Stimulated activated CD8-positive, alpha-beta memory T cell treated with anti-CD3 and anti-CD28 coated beads, Interleukin-15, amount 100 ng/mL, for 48 hours (primary cell): Measurements from ENCODE around the gene VAT1L.
A peak's percentile ranks its signal among the peaks of the same experiment; 100 is the strongest.

Source experiments
- DNase-seq, 2 donors: peaks; one replicate each; pipeline ENCODE4 v3.0.0-alpha.2; 2020; ENCODE audit warnings: low read depth in 2 of 2

VAT1L gene

DNA sequence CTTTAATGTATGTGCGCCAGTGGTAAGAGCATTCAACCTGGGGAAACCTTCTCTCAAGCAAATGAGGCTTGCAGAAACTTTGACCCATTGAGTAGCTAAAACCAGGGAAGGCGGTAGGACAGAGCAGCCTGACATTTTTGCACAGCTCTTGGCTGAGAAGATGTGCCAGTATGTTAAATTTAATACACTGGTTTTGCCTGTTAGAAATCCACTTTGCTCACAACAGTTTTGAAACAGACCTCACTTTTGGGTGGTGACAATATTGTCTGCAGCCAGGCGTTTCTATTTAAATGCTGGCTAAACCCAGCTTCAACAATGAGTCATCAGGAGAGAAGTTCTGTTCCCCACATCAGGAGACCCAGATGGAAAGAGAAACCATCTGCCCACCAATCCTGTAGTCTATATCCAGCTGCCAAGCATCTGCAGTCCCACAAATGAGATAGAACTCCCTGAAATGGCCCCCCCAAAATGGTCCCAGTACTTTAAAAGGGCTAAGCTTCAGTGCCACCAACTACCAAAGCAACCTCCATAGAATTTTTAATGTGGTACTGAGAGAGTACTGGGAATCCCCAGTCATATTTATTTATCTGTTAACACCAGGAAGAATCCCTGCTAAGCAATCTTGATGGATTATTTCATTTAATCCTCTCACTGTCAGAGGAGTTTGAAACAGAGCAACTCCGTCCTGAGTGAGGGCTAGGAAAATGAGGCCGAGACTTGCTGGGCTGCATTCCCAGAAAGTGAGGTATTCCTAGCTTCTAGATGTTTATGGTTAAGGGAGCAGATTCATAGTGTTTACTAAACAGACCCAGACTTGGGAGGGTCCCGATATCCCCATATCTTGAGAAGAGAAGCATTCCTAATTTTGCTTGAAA is 205.0 kb downstream of the VAT1L start:
- no peak for DNase-seq

DNA sequence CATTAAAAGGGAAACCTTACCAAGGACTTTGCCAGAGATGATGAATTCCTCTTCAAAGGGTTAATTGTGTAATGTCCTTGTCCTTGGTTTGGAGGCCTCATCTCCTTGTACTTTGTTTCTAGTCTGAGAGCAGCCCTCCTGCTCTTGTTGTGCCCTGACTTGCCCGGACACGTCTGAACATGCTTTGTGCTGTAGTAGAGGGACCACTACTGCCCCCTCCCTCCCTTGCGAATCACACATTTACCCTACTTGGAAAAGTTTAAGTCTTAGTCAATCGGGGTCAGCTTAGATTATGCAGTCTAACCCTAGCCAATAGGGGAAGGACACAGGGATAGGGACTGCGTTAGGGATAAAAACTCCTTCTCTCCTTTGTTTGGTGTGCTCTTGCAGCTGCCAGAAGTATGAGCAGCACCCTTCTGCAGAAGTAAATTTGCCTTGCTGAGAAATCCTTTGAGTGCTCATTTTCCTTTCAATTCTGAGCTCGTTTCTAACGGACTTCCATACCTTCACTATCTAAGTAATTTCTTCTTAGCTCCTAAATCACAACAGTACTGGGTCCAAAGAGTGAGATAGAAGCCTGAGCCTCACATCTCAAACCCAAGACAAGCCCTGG is 207.6 kb downstream of the VAT1L start:
- no peak for DNase-seq

DNA sequence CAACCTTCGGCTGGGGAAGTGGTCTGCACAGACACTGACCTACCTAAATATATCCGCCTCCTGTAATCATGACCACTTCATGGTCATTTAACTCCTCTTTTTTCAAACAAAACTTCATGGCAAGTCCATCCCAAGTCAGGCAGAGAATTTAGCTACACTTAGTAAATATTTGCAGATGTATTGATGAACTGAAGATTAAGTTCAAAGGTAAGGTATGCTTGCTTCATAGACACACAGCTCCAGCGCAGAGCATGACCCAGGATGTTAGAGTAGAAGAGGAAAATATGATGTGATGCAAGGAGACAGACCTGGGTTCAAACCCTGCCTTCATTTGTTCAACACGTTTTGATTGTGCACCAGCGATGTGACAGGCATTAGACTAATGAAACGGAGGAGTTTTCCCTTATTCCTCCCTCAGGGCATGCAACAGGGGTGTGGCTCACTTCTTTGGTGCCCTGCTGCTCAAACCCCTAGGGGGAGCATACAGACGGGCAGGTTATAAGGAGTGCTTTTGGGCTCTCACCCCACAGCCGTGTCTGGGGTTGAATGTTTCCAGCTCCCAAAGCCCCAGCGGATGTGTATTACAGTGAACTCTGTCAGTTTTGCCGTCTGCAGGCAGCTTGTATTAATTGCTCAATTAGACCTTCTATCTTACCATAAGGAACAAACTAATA is 210.1 kb downstream of the VAT1L start:
- no peak for DNase-seq

GRCh38 chr16:78001451-78002025 is 213.2 kb downstream of the VAT1L start:
- DNase-seq: no peak

DNA sequence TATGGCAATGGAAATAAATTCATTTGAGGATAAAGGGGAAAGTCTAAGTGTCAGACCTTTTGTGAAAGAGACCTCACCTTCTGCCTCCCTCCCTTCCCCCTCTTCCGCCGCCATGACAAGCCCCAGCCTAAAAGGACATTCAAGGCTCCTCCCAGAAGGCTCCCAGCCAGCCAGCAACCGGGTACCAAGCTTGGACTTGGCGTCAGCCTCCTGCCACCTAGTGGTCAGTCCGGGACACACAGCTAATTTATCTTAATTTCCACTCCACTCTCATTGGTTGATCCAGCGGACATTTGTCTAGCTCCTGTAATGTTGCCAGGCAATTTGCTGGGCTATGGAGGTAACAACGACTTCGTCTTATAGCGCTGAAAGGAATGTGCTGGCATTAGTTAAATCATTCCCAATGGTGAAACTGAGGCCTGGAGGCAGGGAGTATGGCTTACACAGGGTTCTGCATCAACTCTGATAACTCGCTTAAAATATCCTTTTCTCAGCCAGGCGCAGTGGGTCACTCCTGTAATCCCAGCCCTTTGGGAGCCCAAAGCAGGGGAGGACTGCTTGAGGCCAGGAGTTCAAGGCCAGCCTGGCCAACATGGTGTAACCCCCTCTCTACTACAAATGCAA is 214.7 kb downstream of the VAT1L start:
- peak; percentile 51 to 61 for DNase-seq

DNA sequence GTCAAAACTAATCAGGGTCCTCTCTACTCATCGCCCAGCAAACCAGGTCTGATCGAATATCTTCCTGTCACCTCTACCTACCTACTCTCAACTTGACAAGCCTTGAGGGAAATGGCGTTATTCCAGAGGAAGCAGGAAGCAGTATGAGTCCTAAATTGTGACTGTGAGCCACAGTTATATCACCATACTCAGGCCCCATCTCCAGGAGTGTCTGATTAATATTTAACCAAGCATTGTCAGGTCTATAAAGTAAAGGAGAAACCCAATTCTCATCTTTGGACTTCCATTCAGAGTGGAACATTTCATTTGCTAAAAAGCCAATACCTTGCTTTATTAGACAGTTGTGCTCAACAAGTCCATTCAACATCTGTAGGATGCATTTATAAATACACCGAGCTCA is 216.2 kb downstream of the VAT1L start:
- DNase-seq: no peak

DNA sequence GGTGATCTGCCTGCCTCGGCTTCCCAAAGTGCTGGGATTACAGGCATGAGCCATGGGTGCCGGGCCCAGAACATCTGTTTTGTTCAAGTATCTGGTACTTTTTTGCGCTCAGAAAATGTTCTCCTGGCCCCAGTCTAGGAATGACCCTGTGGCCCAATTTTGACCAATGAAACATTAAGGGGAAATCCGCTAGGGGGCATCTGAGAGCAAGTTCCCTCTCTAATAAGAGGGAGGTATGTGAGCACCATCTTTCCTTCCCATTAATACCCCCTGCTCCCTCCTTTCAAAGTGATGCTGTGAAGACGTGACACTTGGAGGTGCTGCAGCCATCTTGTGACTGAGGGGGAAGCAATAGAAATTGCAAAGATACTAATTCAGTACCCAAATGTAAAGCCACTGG is 217.5 kb downstream of the VAT1L start:
- no peak for DNase-seq

DNA sequence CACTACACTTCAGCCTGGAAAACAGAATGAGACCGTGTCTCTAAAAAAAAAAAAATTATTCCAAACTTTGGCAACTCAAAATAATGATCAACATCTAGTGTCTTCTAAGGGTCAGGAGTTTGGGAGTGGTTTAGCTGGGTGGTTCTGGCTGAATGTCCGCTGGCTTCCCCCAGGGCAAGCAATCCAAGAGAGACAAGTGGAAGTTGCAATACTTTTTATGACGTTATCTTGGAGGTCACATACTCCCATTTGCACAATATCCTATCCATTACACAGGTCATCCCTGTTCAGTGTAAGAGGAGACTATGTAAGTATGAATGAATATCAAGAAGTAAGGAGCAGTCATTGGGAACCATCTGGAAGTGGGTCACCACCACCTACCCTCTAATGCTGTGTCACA is 218.8 kb downstream of the VAT1L start:
- no peak for DNase-seq

- DNase-seq: no peak
Observed at GRCh38 chr16:78022347-78023060, 234.1 kb downstream of the VAT1L start, which contains the start of gene CLEC3A. CLEC3A (plus strand) TSS chr16:78022548; CDS start chr16:78022627, 79 bp downstream.

DNA sequence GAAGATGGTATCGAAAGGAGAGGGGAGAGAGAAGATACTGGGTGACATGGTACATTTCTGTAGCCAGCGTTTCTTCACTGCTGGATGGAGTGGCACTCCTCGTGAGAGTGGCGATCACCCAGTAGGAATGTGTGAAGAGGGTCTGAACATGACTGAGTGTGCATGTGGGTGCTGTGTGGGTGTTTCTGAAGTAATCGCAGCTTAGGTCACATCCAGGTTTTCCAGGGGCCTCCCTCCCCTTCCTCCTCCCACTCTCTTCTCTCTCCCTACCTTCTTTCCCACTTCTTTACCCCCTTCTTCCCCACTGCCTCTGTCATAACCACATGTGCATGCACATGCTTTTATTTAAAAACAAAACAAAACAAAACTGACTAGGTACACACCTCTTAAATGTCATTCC is 235.8 kb downstream of the VAT1L start:
- DNase-seq: no peak

DNA sequence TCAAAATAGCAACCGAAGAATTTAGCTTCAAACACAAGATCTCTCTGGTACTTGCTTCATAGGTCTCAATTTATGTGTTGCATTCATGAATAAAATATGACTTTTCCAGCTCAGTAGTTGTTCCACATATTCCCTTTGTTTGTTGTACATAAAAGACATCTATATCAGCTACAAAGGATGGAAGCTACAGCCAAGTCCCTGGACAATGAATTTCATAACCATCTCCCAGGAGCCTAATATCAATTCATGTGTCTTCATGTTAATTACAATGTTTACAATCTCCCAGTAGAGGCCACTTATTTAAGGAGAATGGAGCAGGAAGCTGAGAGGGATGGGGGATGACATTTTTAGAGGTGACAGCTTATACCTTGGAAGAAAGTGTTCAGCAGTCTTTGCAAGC is 237.3 kb downstream of the VAT1L start:
- DNase-seq: no peak

DNA sequence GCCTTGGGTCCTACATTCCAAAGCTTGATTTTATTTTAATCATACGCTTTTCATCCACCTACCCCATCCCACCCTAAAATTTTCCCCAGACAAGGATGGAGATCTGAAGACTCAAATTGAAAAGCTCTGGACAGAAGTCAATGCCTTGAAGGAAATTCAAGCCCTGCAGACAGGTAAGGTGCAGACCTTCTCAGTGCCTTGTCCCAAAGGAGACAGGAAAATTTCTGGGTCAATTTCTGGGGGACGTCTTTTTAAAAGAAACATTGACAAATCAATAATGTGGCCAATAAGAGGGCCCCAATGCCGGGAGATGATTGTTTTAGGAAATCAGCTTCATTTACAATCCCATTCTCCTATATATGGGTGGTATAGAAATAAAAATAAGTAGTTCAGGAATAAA is 239.7 kb downstream of the VAT1L start:
- no peak for DNase-seq
